Measurements from ENCODE around the gene SENP5. TPM values are rescaled to one million over a fixed set of nuclear protein-coding genes. Genes with fewer than 3 reads are reported as not detected.
A peak's percentile ranks its signal among the peaks of the same experiment; 100 is the strongest.

SENP5 gene
- total and polyA plus RNA-seq, 9 of the 15 experiments (the other 6 are each of a cell fraction or from before 2014, with no cell fraction given) = 18.3 to 59.7 (median 35.8) TPM

DNA sequence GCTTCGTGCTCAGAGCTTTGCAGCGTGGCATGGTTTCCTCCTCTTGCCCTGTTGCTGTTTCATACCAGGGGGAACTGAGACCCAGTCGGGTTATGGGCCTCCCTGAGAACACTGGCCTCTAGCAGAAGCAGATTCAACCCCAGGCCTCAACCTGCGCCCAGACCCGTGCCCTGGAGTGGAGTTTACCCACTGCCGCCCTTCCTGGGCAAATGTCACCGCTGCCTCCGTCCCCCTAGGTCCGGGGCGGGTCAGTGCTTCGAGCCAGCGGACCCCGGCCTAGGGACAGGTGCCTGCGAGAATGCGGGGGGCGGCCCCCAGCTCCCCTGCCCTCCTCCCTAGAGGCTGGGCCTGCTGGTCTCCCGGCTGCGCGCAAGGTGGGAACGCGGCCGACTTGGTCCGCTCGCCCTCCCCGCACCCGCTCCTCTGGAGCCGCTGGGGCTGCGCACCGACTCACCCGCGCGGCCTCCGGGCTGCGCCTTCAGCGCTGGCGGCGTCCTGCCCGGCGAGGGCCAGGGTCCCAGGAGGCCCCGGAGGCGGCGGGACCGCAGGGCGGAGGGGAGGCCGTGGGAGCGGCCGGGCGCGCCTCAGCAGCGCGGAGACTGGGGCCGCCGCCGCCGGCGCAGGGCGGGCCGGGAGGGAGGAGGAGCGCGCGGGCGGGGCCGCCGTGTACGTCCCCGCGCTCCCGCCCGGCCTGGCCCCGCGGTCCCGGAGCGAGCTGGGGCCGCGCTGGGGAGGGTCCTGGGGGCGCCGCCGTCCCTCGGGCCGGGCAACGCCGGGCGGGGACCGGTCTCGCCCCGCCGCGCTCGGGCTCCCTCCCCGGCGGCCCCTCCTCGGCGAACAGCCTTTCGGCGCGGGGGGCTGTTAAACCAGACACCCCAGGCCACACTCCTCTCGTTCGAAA lies 100.8 kb downstream of the SENP5 start, which contains the start of gene PIGZ (continued):
- TF ChIP-seq SMAD3 (CRISPR knock-in tag; conservative IDR thresholded peaks at IDR 0.05) (no peak), NEUROD1 (IDR thresholded peaks at IDR 0.05; ENCODE audit: borderline replicate concordance, low read depth, low read length, partially characterized antibody) (no peak), ZNF586 (CRISPR knock-in tag; conservative IDR thresholded peaks at IDR 0.05) (no peak), NR2C2 (CRISPR knock-in tag; IDR thresholded peaks at IDR 0.05) (0 out of 2 replicates have a peak, but pooled peaks have one; percentile 29), NR2C2 (tag; IDR thresholded peaks at IDR 0.05) (no peak), KDM4B (IDR thresholded peaks at IDR 0.05; ENCODE audit: borderline replicate concordance in 2 of 2, low read depth in 1 of 2) (peak in 1 of 2 experiments; percentile 61; a peak in 1 of 4 replicates), CTBP1 (IDR thresholded peaks at IDR 0.05; ENCODE audit: borderline replicate concordance) (peak; percentile 74; the same call in 1 of the 2 replicates), NRF1 (conservative IDR thresholded peaks at IDR 0.05 in 1 of 2, IDR thresholded peaks at IDR 0.05 in 1 of 2) (peak; percentile 40 to 67; a peak in 3 of 4 replicates), ZNF561 (CRISPR knock-in tag; conservative IDR thresholded peaks at IDR 0.05) (no peak), RBM34 (IDR thresholded peaks at IDR 0.05; ENCODE audit: borderline replicate concordance, insufficient read depth, low read length) (no peak), PCBP2 (IDR thresholded peaks at IDR 0.05; ENCODE audit: low read depth, low read length, poor library complexity, severe bottlenecking) (no peak), CEBPG (CRISPR knock-in tag; IDR thresholded peaks at IDR 0.05) (no peak), CEBPG (tag; conservative IDR thresholded peaks at IDR 0.05 in 1 of 2, IDR thresholded peaks at IDR 0.05 in 1 of 2) (no peak), YY1 (IDR thresholded peaks at IDR 0.05; ENCODE audit: borderline replicate concordance in 1 of 3, control insufficient read depth in 1 of 3, extremely low read depth in 1 of 3, insufficient read depth in 3 of 3, insufficient read length in 1 of 3, insufficient replicate concordance in 2 of 3, low read depth in 1 of 3, low read length in 2 of 3) (peak in 1 of 3 experiments; percentile 24)
- TF ChIP-seq, protein P1, sequence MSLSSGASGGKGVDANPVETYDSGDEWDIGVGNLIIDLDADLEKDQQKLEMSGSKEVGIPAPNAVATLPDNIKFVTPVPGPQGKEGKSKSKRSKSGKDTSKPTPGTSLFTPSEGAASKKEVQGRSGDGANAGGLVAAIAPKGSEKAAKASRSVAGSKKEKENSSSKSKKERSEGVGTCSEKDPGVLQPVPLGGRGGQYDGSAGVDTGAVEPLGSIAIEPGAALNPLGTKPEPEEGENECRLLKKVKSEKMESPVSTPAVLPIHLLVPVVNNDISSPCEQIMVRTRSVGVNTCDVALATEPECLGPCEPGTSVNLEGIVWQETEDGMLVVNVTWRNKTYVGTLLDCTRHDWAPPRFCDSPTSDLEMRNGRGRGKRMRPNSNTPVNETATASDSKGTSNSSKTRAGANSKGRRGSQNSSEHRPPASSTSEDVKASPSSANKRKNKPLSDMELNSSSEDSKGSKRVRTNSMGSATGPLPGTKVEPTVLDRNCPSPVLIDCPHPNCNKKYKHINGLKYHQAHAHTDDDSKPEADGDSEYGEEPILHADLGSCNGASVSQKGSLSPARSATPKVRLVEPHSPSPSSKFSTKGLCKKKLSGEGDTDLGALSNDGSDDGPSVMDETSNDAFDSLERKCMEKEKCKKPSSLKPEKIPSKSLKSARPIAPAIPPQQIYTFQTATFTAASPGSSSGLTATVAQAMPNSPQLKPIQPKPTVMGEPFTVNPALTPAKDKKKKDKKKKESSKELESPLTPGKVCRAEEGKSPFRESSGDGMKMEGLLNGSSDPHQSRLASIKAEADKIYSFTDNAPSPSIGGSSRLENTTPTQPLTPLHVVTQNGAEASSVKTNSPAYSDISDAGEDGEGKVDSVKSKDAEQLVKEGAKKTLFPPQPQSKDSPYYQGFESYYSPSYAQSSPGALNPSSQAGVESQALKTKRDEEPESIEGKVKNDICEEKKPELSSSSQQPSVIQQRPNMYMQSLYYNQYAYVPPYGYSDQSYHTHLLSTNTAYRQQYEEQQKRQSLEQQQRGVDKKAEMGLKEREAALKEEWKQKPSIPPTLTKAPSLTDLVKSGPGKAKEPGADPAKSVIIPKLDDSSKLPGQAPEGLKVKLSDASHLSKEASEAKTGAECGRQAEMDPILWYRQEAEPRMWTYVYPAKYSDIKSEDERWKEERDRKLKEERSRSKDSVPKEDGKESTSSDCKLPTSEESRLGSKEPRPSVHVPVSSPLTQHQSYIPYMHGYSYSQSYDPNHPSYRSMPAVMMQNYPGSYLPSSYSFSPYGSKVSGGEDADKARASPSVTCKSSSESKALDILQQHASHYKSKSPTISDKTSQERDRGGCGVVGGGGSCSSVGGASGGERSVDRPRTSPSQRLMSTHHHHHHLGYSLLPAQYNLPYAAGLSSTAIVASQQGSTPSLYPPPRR (CRISPR knock-in tag; IDR thresholded peaks at IDR 0.05; ENCODE audit: borderline replicate concordance) = no peak
- TF ChIP-seq, protein P2, sequence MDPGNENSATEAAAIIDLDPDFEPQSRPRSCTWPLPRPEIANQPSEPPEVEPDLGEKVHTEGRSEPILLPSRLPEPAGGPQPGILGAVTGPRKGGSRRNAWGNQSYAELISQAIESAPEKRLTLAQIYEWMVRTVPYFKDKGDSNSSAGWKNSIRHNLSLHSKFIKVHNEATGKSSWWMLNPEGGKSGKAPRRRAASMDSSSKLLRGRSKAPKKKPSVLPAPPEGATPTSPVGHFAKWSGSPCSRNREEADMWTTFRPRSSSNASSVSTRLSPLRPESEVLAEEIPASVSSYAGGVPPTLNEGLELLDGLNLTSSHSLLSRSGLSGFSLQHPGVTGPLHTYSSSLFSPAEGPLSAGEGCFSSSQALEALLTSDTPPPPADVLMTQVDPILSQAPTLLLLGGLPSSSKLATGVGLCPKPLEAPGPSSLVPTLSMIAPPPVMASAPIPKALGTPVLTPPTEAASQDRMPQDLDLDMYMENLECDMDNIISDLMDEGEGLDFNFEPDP (CRISPR knock-in tag; IDR thresholded peaks at IDR 0.05) = no peak

Measured in K562 (cell line).